ENCODE results near the gene RAB3GAP2.
"Not testable (repeated sequence)": the region's sequence is repeated elsewhere in the genome, so short reads cannot be mapped to it uniquely, and the experiment has no call there.

The RAB3GAP2 gene

DNA sequence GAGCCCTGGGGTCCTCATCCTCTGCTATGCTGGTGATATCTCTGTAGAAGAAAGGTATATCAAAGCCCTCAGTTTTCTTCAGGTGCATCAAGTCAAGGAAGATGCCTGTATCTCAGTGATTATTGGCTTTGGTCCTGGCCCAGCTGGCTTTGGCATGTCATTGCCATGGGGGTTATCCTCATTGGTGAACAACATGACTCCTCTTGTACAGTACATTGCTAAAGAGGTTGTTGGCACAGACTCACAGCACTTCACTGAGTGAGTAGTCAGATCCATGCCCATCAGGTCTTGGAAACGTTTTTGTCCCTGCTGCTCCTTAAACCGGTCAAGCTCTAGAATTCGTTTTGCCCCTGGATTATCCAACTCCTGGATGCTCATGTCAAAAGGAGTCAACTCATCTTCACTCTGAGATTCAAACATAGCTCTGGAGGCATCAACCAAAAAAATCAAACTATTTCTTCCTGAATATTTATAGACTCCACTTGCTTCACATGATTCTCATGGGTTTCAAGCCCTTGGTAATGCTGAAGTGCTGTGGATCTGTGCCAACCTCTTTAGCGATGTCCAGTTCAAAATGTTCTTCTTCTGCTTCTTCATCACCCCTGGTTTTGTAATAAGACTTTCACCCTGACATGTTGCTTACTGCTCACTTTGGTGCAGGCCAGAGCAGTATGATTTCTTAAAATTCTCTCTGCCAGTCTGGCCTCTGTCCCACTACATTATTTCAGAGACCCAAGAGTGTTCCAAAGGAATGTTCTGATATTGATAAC lies 43.0 kb upstream of the RAB3GAP2 start:
- H3K4me3 ChIP-seq (replicated peaks; ENCODE audit: low read depth, low read length), result no peak overlapping the region
- no peak for TF ChIP-seq CTCF (IDR thresholded peaks at IDR 0.05; ENCODE audit: low read length, missing control alignments)
- DNase-seq (ENCODE audit: low read depth), result no peak

- no peak for TF ChIP-seq CTCF (IDR thresholded peaks at IDR 0.05; ENCODE audit: low read length, missing control alignments)
These were observed 41.3 kb upstream of the RAB3GAP2 start for GRCh38 chr1:220313576-220313975.

GRCh38 chr1:220310147-220310546 lies 37.9 kb upstream of the RAB3GAP2 start:
- H3K4me3 ChIP-seq (replicated peaks; ENCODE audit: low read depth, low read length); DNase-seq (ENCODE audit: low read depth): not testable (repeated sequence)

More at GRCh38 chr1:220313576-220313975, 41.3 kb upstream of the RAB3GAP2 start:
- no peak for DNase-seq (ENCODE audit: low read depth)
- H3K4me3 ChIP-seq (replicated peaks; ENCODE audit: low read depth, low read length), result no peak overlapping the region

DNA sequence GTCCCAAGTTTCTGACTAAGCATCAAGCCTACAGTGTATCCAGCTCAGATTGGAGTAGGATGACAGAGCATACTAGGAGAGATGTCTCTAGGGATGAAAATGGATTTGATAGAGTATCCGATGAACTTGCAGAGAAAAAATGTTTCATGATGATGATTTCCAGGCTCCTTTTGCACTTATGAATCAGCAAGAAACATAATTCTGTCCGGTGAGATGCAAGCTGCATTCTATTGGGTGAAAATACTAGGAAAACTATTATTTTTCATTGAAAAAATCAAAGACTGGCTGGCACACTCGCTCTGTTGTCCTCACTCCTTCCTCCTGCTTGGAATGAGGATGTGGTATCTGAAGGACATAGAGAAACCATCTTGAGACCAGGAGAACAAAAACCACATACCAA lies 35.4 kb upstream of the RAB3GAP2 start:
- no peak for DNase-seq (ENCODE audit: low read depth)
- TF ChIP-seq CTCF (IDR thresholded peaks at IDR 0.05; ENCODE audit: low read length, missing control alignments), result no peak
- H3K4me3 ChIP-seq (replicated peaks; ENCODE audit: low read depth, low read length), result no peak overlapping the region

GRCh38 chr1:220306339-220306738 lies 34.1 kb upstream of the RAB3GAP2 start:
- no peak for DNase-seq (ENCODE audit: low read depth)
- TF ChIP-seq CTCF (IDR thresholded peaks at IDR 0.05; ENCODE audit: low read length, missing control alignments), result no peak
- H3K4me3 ChIP-seq (replicated peaks; ENCODE audit: low read depth, low read length), result no peak overlapping the region

DNA sequence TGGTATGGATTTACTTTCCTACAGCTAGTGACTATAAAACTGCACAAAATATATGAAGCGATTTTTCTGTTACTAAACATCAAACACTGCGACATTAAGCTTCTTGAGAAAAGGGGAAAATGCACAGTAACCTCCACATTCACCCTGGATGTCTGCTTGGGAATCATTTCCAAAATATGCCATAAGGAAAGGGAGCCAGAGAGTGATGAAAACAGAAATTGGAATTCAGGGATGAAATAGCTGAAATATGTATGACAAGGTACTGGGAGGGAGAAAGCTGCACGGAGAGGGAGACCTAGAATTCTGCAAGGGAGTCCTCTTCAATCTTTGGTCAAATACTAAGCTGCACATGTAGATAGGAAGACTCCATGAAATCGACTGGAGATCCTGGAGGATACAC lies 31.6 kb upstream of the RAB3GAP2 start:
- no peak for TF ChIP-seq CTCF (IDR thresholded peaks at IDR 0.05; ENCODE audit: low read length, missing control alignments)
- no peak for DNase-seq (ENCODE audit: low read depth)
- H3K4me3 ChIP-seq (replicated peaks; ENCODE audit: low read depth, low read length), result no peak overlapping the region

DNA sequence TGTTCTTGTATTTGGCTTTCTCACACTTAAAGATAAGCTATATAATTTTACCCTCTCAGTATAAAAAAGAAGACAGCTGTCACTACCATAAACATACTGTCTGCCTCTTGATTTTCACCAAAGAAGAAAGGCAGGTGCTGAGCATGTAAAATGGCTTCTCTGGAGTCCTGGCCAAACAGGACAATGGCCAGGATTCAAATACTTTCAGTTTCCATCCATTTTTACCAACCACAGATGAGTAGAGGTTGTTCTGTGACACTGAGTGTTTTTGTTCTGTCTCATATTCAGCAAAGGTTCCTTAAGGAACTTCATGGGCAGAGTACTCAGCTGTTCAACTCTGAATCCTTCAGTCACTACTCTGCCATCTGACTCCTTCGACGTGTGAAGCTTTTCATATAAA lies 29.4 kb upstream of the RAB3GAP2 start:
- no peak for TF ChIP-seq CTCF (IDR thresholded peaks at IDR 0.05; ENCODE audit: low read length, missing control alignments)

More for the DNA sequence above, 29.4 kb upstream of the RAB3GAP2 start:
- no peak overlapping the region for H3K4me3 ChIP-seq (replicated peaks; ENCODE audit: low read depth, low read length)
- no peak for DNase-seq (ENCODE audit: low read depth)

All from fibroblast of pulmonary artery (primary cell).